ENCODE measurements around the gene MBD3L2B. TPM values are rescaled to one million over a fixed set of nuclear protein-coding genes. Genes with fewer than 3 reads are reported as not detected.
A peak's percentile ranks its signal among the peaks of the same experiment; 100 is the strongest.
"Not testable (repeated sequence)": the region's sequence is repeated elsewhere in the genome, so short reads cannot be mapped to it uniquely, and the experiment has no call there.

Gene MBD3L2B
- total RNA-seq (not detected), polyA plus RNA-seq (not detected)

GRCh38 chr19:7021331-7021730, at the start of gene MBD3L2B:
Gene MBD3L2B, minus strand, starts transcription at chr19:7021431. Its CDS starts 34 bp downstream, at chr19:7021397.
- ATAC-seq; H3K27ac ChIP-seq; intact Hi-C loops (cut with DNase I); FAIRE-seq; H3K9me3 ChIP-seq; H3K4me1 ChIP-seq; H3K27me3 ChIP-seq; H3K4me3 ChIP-seq; H3K36me3 ChIP-seq; DNase-seq: not testable (repeated sequence)
- no CpG with 5 or more reads among the region's 6 CpGs for WGBS, 2 donors

GRCh38 chr19:7069904-7070226, 48.6 kb upstream of the MBD3L2B start:
- Histone ChIP-seq H3K27ac (peak overlapping the region; percentile 57 to 80 (median 70)), H3K36me3 (peaks cover 0 to 25% (median 9%) of the 10 kb centered on the region in 3 donors), H3K27me3 (no peaks in the 10 kb centered on the region), H3K4me3 (peak overlapping the region; percentile 89 to 99 (median 96)), H3K9me3 (no peaks in the 10 kb centered on the region), H3K4me1 (peaks cover 0 to 10% (median 4%) of the 10 kb centered on the region in 3 donors)
- DNase-seq (no peak), FAIRE-seq (no peak), ATAC-seq (peak in 2 of 4 donors; percentile 4 to 11)
- intact Hi-C loops (cut with DNase I): no loop called here
- no peak for TF ChIP-seq CTCF (IDR thresholded peaks at IDR 0.05)
- 0 to 1% methylated on average over 12 of the region's 12 CpGs for WGBS, 2 donors

- H3K27ac ChIP-seq: peak within 1 kb of the TSS; percentile 57 to 80 (median 70)
- FAIRE-seq (no peak), DNase-seq (peak; percentile 97 to 100 (median 100)), ATAC-seq (peak; percentile 99 to 100 (median 99))
- intact Hi-C loops (cut with DNase I): no loop called here
- no peaks in the 10 kb centered on the region for H3K27me3 ChIP-seq
- peaks cover 0 to 10% (median 4%) of the 10 kb centered on the region in 3 donors for H3K4me1 ChIP-seq
- no peaks in the 10 kb centered on the region for H3K9me3 ChIP-seq
- peaks cover 0 to 23% (median 8%) of the 10 kb centered on the region in 3 donors for H3K36me3 ChIP-seq
- WGBS, 2 donors: 1% methylated on average over 56 of the region's 56 CpGs
- no peak for TF ChIP-seq CTCF (IDR thresholded peaks at IDR 0.05)
- H3K4me3 ChIP-seq: peak within 1 kb of the TSS; percentile 89 to 99 (median 96)
Measured at GRCh38 chr19:7069042-7069903, 48.0 kb upstream of the MBD3L2B start, which contains the start of gene ZNF557. Gene ZNF557, plus strand, starts transcription at chr19:7069703. Its CDS starts 5,372 bp downstream, at chr19:7075075.

- intact Hi-C loops (cut with DNase I): no loop called here
- Histone ChIP-seq H3K27ac (peak overlapping the region in 1 of 4 donors; percentile 11), H3K4me1 (peaks cover 0 to 10% (median 4%) of the 10 kb centered on the region in 3 donors), H3K9me3 (no peaks in the 10 kb centered on the region), H3K4me3 (no peak overlapping the region), H3K27me3 (no peaks in the 10 kb centered on the region), H3K36me3 (peaks cover 0 to 16% (median 8%) of the 10 kb centered on the region in 3 donors)
- WGBS, 2 donors: 77 to 78% methylated on average over 6 of the region's 6 CpGs
- TF ChIP-seq CTCF (IDR thresholded peaks at IDR 0.05): no peak
- FAIRE-seq (no peak), ATAC-seq (no peak), DNase-seq (no peak)
Measured at GRCh38 chr19:7068599-7068998, 47.4 kb upstream of the MBD3L2B start.

GRCh38 chr19:7067716-7068115, 46.5 kb upstream of the MBD3L2B start:
- FAIRE-seq: no peak
- no peak overlapping the region for H3K27ac ChIP-seq
- H3K9me3 ChIP-seq: no peaks in the 10 kb centered on the region

GRCh38 chr19:7067122-7067521, 45.9 kb upstream of the MBD3L2B start:
- H3K36me3 ChIP-seq; FAIRE-seq; H3K4me1 ChIP-seq; H3K27me3 ChIP-seq; intact Hi-C loops (cut with DNase I); H3K9me3 ChIP-seq; H3K27ac ChIP-seq; H3K4me3 ChIP-seq; ATAC-seq: not testable (repeated sequence)
- DNase-seq: peak in 1 of 6 donors; percentile 45
- WGBS, 2 donors: 44% methylated on average over 13 of the region's 13 CpGs

More at GRCh38 chr19:7067716-7068115, 46.5 kb upstream of the MBD3L2B start:
- intact Hi-C loops (cut with DNase I): no loop called here
- ATAC-seq (no peak), DNase-seq (no peak)
- WGBS, 2 donors: 84 to 88% methylated on average over 2 of the region's 2 CpGs
- Histone ChIP-seq H3K4me1 (peaks cover 0 to 10% (median 4%) of the 10 kb centered on the region in 3 donors), H3K36me3 (peaks cover 0 to 8% (median 6%) of the 10 kb centered on the region in 3 donors), H3K4me3 (no peak overlapping the region), H3K27me3 (no peaks in the 10 kb centered on the region)
- TF ChIP-seq CTCF (IDR thresholded peaks at IDR 0.05): no peak

All from pancreas (tissue), 10 donors.